ENCODE measurements around the gene SUPT20H.

Gene SUPT20H

DNA sequence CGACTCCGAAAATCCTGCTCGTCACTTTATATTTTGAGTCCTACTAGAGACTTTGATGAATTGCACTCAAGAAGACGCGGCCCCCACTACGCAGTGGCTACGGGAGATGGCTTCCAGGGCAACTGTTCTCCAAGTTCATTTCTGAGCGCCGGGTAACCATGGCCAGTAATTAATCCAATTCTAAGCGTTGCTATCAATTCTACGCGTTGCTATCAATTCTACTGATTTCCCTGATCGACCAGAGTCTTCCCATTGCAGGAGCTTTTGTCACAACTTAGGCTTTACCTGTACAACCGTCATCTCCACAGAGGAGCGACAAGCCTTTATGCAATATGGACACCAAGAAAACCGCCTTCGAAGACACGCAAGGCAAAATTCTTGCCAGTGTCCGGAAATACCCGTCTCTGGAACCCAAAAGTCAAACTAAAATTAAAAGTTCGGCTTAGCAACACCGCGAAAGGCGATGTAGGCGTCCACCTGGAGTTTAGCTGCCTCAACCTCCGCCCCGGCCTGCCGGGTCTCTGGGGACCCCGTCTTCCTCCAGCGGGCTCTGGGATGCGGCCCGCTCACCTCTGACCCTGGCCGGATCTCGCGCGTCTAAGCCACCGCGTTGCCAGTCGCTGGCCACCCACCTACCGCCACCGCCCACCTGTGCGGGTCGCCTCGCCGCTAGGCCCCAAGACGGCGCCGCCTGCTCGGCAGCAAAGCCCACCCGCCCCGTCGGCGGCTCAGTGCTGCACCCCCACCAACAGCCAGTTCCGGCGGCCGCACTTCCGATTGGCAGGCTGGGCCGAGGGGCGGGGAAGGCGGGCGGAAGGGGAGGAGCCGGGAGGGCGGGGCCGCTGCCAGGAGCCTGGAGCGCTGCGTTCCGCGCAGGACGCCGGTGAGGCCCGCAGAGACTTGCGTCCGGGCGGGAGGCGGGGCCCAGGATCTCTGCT is at the start of gene SUPT20H:
SUPT20H (minus strand) TSS at position 779 of the 938 bp plus-strand sequence. CDS start 8,198 bp downstream, outside the sequence.
- peak; percentile 98 for DNase-seq

DNA sequence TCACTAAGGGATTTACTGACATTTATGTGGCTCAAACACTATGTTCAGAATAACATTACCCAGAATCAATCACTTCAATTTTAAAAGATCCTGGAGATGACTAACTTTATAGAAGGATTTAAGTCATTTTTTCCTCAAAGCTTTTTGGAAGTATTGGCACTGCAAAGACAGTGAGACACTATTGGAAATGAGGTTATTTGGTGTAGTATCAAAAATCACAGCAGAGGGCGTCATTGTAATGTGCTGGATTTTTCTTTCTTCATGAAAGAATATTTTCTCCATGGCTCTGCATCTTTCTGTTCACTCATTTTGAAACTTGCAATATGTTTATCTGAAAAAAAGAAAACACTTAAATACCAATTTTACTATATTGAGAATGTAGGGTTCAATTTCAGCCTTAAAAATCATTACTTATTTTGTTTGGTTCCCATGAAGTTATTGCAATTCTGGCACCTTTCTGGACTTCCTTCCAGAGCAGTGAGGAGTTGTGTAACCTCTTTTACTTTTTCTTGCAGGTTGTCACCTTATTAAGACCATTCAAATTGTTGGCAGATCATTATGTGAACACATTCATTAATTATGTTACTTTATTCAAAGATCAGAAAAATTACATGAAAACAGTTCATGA is 49.7 kb upstream of the SUPT20H start:
- DNase-seq: no peak

DNA sequence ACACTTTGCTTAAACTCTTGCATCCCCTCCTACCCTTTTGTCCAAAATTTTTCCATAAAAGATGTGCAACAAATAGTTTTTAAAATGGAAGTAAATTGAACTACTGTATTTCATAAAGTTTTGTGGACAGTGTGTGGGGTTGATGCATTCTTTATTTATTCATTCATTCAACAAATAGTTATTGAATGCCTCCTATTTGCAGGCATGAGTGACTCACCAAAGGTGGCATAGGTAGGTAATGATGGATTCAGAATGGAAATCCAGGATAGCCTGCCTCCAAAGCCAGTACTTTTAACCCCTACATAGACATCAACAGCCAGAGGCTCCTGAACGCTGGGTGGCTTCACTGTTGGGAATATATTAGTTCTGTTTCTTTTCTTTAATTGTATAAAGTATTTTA is 48.4 kb upstream of the SUPT20H start:
- no peak for DNase-seq

DNA sequence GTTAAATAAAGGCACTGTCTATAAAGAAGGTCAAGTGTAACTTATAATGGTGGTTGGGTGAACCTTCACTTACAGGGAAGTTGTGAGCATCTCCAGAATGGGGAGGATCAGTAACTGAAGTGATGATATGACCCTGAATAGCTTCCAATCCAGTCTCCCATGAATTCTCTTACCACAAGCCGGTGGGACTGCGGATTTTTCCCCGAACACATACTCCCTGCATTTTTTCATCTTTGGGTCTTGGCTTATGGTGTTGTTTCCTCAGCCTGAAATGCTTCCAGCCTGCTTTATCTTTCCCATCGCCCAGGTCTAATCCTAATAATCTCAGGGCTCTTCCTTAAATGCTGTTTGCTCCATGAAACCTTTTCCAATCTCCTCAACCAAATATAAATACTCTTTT is 48.0 kb upstream of the SUPT20H start:
- no peak for DNase-seq

DNA sequence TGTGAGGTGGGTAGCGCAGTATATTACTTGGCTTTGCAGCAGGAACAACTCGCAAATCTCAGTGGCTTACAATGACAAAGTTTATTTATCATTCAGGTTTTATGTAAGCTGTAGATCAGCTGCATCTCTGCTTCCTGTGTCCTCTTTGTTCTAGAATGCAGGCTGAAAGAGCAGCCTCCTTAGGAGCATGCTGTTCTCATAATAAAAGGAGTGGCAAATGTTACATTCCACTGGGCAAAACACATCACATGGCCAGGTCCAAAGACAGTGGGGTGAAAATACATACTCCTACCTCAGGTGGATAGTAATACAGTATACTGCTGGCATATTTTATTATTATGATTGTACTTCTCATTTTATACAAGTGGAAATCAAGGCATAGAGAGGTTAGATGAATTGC is 47.2 kb upstream of the SUPT20H start:
- no peak for DNase-seq

DNA sequence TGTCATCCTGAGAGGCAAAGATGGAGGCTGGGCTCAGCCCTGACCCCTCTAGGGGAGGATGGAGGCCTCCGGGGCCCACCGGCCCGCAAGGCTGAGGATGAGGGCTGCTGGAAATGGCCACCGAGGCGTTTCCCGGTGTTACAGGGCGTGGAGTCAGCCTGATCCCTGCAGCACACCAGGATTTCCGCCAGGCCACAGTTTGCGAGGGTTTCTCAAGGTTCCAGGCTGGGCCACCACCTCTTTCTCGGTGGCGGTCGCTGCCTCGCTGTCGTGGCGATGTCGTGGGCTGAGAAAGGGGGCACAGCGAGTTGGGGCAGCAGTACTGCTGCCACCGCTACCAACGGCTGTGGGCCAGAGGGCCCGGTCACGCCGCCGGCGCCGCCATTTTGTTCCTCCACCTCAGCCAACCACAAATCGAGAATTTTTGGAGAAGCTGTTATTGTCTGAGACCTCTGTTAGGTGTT is 45.8 kb upstream of the SUPT20H start, which contains the start of gene CSNK1A1L:
CSNK1A1L (minus strand) TSS at position 414 of the 464 bp plus-strand sequence; CDS start at position 6, 408 bp downstream.
- no peak for DNase-seq

DNA sequence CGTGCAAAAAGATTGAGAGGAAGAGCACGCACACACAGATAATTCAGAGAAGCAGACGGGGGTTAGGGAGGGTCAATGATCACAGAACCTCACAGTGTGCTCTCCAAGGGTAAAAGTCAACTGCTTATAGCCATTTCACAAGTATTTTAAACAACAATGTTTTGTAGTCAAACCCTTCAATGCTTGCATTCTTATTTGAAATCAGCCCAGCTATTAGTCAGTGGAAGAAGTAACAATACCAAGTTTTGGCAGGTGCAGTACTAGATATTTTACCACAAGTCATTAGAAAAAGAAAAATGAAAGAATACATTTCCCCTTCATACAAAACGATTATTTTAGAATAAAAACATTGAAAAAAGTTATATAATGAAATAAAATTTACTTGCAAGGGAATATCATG is 43.4 kb upstream of the SUPT20H start:
- DNase-seq: no peak

DNA sequence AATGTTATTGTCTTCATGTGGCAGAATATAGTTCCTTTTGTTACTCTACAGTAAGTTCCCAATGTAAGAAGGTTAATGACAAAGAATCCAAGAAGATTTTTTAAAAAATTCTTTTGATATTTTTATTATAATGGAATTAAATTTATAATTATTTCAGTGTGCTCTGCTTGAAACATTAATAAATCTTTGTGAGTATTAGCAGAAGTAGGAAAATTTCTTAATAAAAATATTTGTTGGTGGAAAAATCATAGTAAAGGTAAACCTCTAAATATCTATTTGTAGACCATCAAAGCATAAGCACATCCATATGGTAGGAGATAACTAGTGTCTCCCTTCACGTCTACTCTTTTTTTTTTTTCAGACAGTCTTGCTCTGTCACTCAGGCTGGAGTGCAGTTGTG is 41.7 kb upstream of the SUPT20H start:
- no peak for DNase-seq

DNA sequence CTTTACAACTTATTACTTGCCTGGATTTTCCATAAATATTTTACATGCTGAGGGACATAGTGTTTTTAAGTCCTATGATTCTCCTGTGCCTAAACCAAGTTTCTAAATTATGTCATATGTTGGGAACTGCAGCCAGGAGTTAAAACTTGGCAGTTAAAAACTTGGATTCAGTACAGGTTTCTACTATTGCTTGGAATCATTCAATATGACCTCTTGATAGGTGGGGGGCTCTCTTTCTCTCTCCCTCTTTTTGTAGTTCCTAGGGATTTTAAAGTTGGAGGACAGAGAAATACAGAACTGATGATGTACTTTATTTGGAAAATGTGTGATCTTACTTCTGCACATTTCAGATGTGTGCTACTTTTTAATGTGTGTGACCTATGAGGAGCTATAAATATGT is 41.2 kb upstream of the SUPT20H start:
- DNase-seq: no peak

DNA sequence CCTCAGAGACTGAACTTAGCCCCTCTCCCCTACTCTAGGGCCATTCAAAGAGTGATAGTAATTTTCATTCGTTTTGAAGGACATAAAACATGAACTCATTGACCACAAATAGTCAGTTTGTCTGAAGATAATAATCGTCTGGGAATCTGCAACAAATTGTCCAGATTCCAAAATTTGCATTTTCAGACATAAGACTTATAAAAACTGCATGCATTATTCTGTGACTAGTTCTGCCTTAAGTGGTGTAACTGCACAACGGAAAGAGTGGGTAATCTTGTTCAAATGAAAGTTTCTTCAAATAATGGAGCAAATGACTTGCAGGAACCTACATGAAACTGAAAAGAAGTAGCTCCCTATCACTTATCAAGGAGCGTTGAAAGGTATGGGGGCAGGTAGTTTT is 37.6 kb upstream of the SUPT20H start:
- no peak for DNase-seq

DNA sequence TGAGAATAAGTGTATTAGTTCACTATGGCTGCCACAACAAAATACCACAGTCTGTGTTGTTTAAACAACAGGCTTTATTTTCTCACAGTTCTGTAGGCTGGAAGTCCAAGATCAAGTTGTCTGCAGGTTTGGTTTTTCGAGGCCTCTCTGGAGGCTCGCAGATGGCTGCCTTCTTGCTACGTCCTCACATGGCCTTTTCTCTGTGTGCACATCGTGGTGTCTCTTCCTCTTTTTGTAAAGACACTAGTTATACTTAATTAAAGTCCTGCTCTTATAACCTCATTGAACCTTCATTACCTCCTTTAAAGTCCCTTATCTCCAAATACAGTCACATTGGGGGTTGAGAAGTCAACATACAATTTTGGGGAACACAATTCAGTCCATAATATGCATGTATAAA is 35.4 kb upstream of the SUPT20H start:
- no peak for DNase-seq

DNA sequence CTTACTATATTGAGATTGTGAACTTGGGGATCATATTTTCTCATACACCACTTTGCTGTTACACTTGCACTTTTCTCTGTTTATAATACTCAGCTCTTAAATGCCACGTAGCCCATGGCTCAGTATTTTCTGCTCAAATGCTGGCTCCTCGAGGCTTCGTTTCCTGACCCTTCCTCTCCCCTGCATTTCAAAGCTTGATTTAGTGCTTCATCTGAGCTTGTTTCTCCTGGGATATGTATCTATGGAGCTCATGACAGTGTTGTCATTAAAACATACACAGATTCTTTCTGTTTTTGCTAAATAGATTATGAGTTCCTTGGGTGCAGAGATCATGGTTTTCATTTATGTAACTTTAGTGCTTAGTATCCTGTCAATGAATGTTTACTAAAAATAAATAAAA is 34.6 kb upstream of the SUPT20H start:
- DNase-seq: no peak

DNA sequence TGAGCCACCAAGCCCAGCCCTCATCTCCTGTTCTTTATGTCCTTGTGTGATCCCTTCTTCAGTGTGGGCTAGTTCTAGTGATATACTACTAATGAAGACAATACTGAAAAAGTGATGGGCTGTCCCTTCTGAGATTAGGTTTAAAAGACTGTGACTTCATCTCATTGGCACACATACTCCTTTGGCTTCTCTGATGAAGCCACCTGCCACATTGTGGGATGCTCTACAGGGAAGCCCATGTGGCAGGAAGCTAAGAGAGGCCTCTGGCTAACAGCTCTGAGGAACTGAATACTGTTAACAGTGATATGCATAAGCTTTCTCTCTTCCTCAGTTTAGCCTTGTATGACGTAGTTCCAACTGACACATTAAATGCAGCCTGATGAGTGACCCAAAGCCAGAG is 32.3 kb upstream of the SUPT20H start:
- DNase-seq: no peak

DNA sequence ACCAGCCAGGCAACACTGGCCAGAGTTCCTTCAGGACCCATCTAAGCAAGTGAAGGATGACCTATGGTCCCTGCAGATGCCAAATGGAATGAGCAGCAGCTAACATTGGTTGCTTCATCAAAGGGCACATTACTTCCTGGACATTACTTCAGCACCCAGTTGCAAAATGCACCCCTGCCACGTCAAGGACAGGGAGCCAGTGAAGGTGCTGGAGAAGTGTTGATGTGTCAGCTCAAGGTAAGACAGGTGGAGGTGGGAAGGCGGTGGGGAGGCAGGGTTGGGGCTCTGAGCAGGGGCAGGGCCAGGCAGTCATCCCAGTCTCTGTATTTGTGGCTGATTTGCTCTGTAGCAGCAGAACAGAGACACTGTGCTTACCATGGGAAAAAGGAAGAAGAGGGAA is 31.4 kb upstream of the SUPT20H start:
- no peak for DNase-seq

DNA sequence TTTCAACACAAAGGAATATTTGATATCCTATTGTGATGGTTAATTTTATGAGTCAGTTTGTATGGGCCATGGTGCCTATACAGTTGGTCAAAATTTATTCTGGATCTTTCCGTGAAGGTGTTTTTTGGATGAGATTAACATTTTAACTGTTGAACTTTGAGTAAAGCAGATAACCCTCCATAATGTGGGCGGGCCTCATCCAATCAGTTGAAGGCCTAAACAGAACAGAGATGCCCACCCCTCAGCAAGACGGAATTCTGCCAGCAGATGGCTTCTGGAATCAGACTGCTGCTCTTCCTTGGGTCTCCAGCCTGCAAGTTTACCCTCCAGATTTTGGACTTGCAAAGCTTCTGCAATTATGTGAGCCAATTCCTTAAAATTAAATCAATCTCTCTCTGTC is 30.0 kb upstream of the SUPT20H start:
- DNase-seq: no peak

DNA sequence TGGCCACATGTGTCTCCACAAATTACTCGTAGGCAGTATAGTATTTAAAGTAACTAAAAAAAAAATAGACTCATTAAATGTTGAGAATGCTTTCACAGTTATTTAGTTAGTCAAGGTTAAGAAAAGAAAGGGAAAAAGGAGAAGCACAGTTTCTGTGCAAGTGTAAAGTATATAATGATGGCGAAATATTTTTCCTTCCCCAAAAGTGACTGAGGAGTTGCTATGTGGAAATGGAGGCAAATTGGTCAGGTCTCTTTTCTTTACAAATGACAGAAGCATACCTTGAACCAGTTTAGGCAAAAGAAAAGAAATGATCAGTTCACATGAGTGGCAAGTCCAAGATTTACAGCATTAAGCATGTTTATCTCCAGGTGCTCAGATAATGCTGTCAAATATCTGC is 28.0 kb upstream of the SUPT20H start:
- no peak for DNase-seq

DNA sequence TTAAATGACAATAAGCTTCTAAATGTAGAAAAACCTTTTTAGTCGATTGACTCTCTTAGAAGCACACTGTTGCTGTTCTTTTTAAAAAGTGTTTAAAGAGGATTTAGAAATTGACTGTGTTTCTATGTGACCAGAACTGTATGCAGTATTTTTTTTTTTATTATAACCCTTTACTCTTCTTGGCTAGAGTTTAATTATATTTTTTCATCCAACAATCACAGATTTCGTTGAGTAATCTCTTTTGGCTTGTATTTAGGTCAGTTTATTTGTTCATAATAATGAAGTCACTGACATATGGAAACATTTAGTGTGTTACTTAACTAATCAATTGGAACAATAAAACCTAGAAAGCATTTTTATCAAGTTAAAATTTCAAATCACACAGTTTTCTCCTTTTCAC is 26.1 kb upstream of the SUPT20H start:
- no peak for DNase-seq

DNA sequence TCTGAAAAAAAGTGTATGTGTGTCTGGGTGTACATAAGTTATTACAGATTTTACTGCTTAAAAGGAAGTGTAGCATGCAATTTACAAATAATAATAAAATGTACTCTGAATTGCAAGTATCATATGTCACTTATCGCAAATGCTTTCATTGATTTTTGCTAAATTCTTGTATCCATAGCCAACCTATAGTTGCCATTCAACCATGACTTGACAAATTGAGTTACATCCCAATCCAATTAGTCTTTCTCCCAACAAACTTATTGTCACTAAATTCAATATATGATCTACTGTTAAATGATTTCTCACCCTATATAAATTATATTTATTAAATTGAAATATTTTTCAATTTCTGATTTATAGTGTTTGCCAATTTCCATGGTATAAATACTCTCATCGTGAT is 17.3 kb upstream of the SUPT20H start:
- no peak for DNase-seq

DNA sequence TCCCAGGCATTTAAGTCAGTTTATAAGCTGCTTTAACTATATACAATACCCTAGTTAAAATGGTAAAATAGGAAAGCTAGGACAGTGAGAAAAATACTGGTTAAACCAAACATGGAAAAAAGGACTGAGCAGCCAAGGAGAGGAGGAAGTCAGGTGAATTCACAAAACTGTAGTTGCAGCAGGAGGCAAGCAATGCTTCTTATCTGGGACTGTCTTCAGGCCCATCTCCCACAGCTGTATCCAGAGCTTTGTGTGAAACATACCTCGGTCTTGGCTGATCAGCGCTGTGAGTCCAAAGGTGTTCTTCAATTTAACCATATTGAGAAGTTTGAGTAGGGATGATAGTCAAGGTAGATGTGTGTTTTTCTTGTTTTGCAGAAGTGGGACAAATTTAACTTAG is 15.7 kb upstream of the SUPT20H start:
- DNase-seq: no peak

DNA sequence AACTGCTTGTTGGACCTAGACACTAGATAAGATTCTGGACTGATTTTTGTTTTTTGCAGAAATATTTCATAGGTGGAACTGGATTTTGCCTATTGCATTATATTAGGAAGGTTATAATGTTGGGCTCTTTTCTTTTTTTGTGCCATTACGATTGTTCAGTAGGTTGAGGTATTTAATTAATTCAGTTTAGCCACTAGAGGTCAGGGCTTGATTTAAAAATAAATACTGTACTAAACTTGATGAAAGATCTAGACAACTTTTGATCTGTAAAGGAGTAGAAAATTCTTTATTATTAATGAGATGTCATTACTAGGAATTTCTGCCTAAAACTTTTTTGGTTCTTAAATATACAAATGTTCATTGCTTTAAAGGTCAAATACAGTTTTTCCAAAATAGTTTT is 15.2 kb upstream of the SUPT20H start:
- no peak for DNase-seq

DNA sequence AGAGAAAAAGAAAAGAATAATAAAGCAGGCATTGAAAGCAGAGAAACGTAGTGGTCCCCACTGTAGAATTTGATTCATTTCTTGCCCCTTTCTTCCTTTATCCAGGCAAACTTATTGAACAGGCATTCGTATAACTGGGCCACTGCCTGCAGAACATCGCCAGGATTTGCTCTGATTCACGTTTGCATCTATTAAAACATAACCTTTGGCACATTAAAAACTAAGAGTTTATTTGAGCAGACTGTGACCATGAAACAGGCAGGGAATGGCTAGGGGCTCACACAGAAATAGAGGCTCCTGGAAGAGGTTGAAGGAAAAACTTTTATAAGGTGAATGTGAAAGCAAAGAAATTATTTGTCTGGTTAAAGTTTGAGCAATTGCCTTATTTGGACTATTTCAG is 12.5 kb upstream of the SUPT20H start:
- DNase-seq: no peak

DNA sequence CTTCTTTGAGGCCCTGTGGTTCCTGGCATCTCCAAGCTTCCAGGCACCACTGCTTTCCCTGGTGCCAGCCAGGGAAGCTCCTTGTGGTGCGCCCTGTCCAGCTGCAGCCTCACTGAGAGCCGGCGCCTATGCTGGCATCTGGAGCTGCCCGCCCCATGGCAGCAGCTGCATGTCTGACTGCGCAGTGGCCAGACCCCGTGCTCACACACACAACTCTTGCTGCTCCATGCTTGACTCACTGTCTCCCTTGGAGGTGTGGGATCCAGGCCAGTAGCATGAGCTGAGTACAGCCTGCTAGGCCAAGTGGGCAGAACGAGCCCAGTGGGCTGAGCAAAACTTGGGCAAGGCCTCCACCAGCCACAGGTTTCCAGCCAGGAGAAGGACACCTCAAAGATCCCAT is 11.5 kb upstream of the SUPT20H start:
- no peak for DNase-seq

DNA sequence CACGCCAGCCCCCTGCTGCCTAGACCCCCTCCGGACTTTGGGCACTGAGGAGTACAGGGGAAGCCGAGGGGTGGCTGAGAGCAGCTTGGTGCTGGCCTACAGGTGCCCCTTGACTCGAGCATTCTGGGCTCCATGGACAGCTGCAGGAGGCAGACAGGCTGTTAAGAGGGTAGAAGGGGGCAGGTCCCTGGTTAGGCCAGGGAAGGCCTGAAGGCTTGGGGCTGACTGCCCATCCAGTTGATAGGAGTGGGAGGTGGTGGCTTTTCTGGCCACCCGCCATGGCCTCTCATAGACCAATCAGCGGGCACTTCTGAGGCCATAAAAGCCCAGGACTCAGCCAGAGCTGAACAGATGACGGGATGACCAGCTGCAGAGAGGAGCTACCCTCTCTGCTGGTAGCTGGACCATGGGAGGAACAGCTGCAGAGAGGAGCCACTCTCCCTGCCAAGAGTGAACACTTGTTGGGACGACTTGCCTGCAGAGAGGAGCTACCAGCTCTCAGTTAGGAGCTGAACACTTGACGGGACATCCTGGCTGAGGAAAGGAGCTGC is 10.7 kb upstream of the SUPT20H start:
- no peak for DNase-seq

DNA sequence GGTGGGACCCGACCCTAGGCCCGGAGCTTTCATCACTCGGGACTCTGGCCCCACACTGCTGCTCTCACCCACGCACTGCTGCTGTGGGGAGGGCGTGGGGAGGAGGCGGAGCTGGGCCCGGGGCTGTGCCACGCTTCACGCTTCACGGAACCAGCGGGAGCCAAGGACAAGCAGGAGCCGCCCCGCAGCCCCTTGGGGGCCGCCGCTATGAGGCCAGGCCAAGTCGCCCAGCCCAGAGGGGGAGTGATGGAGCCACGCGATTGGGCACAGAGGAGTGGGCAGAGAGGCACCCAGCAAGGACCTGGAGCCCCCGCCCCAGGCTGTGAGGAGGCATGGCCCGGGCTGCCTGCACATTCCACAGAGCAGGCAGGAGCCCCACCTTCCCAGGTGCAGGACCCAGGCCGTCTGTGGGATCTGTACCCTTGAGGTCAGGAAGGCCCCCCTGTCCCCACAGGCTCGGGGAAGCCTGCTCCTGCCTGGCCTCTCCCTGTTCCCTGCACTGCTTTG is 10.2 kb upstream of the SUPT20H start:
- no peak for DNase-seq
